ENCODE results near the gene SNU13. TPM values are rescaled to one million over a fixed set of nuclear protein-coding genes. Genes with fewer than 3 reads are reported as not detected.
"Not testable (repeated sequence)": the region's sequence is repeated elsewhere in the genome, so short reads cannot be mapped to it uniquely, and the experiment has no call there.

SNU13 gene
- total and polyA plus RNA-seq, 9 donors: 99.8 to 130 (median 116) TPM

- H3K4me3 ChIP-seq (ENCODE audit: low read length); H3K27me3 ChIP-seq (ENCODE audit: control insufficient read depth, insufficient read depth, low read length); H3K27ac ChIP-seq (ENCODE audit: low read length); DNase-seq; H3K9me3 ChIP-seq (replicated peaks; ENCODE audit: control insufficient read depth, low read depth, low read length); H3K4me1 ChIP-seq (ENCODE audit: control insufficient read depth, insufficient read depth, low read length): not testable (repeated sequence)
- WGBS (ENCODE audit: insufficient coverage): 83% methylated on average over 3 of the region's 8 CpGs
- peaks cover 69% of the 10 kb centered on the region for H3K36me3 ChIP-seq (ENCODE audit: control insufficient read depth, insufficient read depth, low read length)
These were observed 54.1 kb downstream of the SNU13 start for GRCh38 chr22:41634610-41635009.

- not testable (repeated sequence) for DNase-seq; H3K4me1 ChIP-seq (ENCODE audit: control insufficient read depth, insufficient read depth, low read length); H3K27ac ChIP-seq (ENCODE audit: low read length); H3K9me3 ChIP-seq (replicated peaks; ENCODE audit: control insufficient read depth, low read depth, low read length); H3K4me3 ChIP-seq (ENCODE audit: low read length); H3K27me3 ChIP-seq (ENCODE audit: control insufficient read depth, insufficient read depth, low read length)
- WGBS (ENCODE audit: insufficient coverage): 98% methylated on average over 5 of the region's 23 CpGs
- H3K36me3 ChIP-seq (ENCODE audit: control insufficient read depth, insufficient read depth, low read length): peaks cover 70% of the 10 kb centered on the region
These were observed 57.1 kb downstream of the SNU13 start for GRCh38 chr22:41631615-41632014.

- peaks cover 69% of the 10 kb centered on the region for H3K36me3 ChIP-seq (ENCODE audit: control insufficient read depth, insufficient read depth, low read length)
- DNase-seq; H3K27me3 ChIP-seq (ENCODE audit: control insufficient read depth, insufficient read depth, low read length); H3K4me1 ChIP-seq (ENCODE audit: control insufficient read depth, insufficient read depth, low read length); H3K4me3 ChIP-seq (ENCODE audit: low read length); H3K9me3 ChIP-seq (replicated peaks; ENCODE audit: control insufficient read depth, low read depth, low read length); H3K27ac ChIP-seq (ENCODE audit: low read length): not testable (repeated sequence)
- WGBS (ENCODE audit: insufficient coverage): 98% methylated on average over 8 of the region's 28 CpGs
These were observed 57.6 kb downstream of the SNU13 start for GRCh38 chr22:41631115-41631514.

GRCh38 chr22:41625577-41625976 is 63.1 kb downstream of the SNU13 start:
- no peak overlapping the region for H3K27ac ChIP-seq (ENCODE audit: low read length)
- H3K4me1 ChIP-seq (ENCODE audit: control insufficient read depth, insufficient read depth, low read length): peaks cover 6% of the 10 kb centered on the region
- 88% methylated on average over 1 of the region's 7 CpGs for WGBS (ENCODE audit: insufficient coverage)
- no peak for DNase-seq
- peaks cover 72% of the 10 kb centered on the region for H3K36me3 ChIP-seq (ENCODE audit: control insufficient read depth, insufficient read depth, low read length)
- no peaks in the 10 kb centered on the region for H3K27me3 ChIP-seq (ENCODE audit: control insufficient read depth, insufficient read depth, low read length)
- H3K9me3 ChIP-seq (replicated peaks; ENCODE audit: control insufficient read depth, low read depth, low read length): no peaks in the 10 kb centered on the region
- H3K4me3 ChIP-seq (ENCODE audit: low read length): no peak overlapping the region

Other genes with a start within 250 kb of the SNU13 start
- 23.1 TPM for gene TOB2, start 242.1 kb downstream of the SNU13 start, total RNA-seq
- 10 to 100 TPM; 33.8 to 45.5 (median 39.6) TPM for gene TOB2, start 242.1 kb downstream of the SNU13 start, polyA plus RNA-seq (ENCODE audit: insufficient read depth in 1 of 8, insufficient read length in 8 of 8, low replicate concordance in 1 of 8)
- 43.0 TPM for gene PHF5A, start 220.2 kb downstream of the SNU13 start, total RNA-seq
- gene PHF5A, start 220.2 kb downstream of the SNU13 start, polyA plus RNA-seq (ENCODE audit: insufficient read depth in 1 of 8, insufficient read length in 8 of 8, low replicate concordance in 1 of 8): 10 to 100 TPM; 38.6 to 56.2 (median 43.3) TPM
- 64.6 TPM for gene ACO2, start 219.8 kb downstream of the SNU13 start, total RNA-seq
- 100 to 1,000 TPM in 6 of 8 donors, 10 to 100 TPM in 2; 81.8 to 117 (median 105) TPM for gene ACO2, start 219.8 kb downstream of the SNU13 start, polyA plus RNA-seq (ENCODE audit: insufficient read depth in 1 of 8, insufficient read length in 8 of 8, low replicate concordance in 1 of 8)
- 13.2 TPM for gene POLR3H, start 144.4 kb downstream of the SNU13 start, total RNA-seq
- gene POLR3H, start 144.4 kb downstream of the SNU13 start, polyA plus RNA-seq (ENCODE audit: insufficient read depth in 1 of 8, insufficient read length in 8 of 8, low replicate concordance in 1 of 8): 10 to 100 TPM; 17.3 to 24.8 (median 23.0) TPM
- 1.6 TPM for gene CSDC2, start 127.9 kb downstream of the SNU13 start, total RNA-seq
- 1 to 10 TPM; 5.8 to 9.3 (median 7.3) TPM for gene CSDC2, start 127.9 kb downstream of the SNU13 start, polyA plus RNA-seq (ENCODE audit: insufficient read depth in 1 of 8, insufficient read length in 8 of 8, low replicate concordance in 1 of 8)
- gene PMM1, start 99.0 kb downstream of the SNU13 start, total RNA-seq: 9.7 TPM
- 10 to 100 TPM; 22.9 to 34.2 (median 27.7) TPM for gene PMM1, start 99.0 kb downstream of the SNU13 start, polyA plus RNA-seq (ENCODE audit: insufficient read depth in 1 of 8, insufficient read length in 8 of 8, low replicate concordance in 1 of 8)
- gene DESI1, start 67.8 kb downstream of the SNU13 start, total RNA-seq: 12.8 TPM
- 10 to 100 TPM; 18.1 to 22.1 (median 19.8) TPM for gene DESI1, start 67.8 kb downstream of the SNU13 start, polyA plus RNA-seq (ENCODE audit: insufficient read depth in 1 of 8, insufficient read length in 8 of 8, low replicate concordance in 1 of 8)
- 205 TPM for gene XRCC6, start 67.6 kb downstream of the SNU13 start, total RNA-seq
- 100 to 1,000 TPM; 212 to 289 (median 227) TPM for gene XRCC6, start 67.6 kb downstream of the SNU13 start, polyA plus RNA-seq (ENCODE audit: insufficient read depth in 1 of 8, insufficient read length in 8 of 8, low replicate concordance in 1 of 8)
- 0.62 TPM for gene MEI1, start 10.6 kb upstream of the SNU13 start, total RNA-seq
- gene MEI1, start 10.6 kb upstream of the SNU13 start, polyA plus RNA-seq (ENCODE audit: insufficient read depth in 1 of 8, insufficient read length in 8 of 8, low replicate concordance in 1 of 8): 1 to 10 TPM in 4 of 8 donors, under 1 TPM in 4; 0.49 to 1.6 (median 0.99) TPM
- 13.2 TPM for gene CCDC134, start 111.8 kb upstream of the SNU13 start, total RNA-seq
- gene CCDC134, start 111.8 kb upstream of the SNU13 start, polyA plus RNA-seq (ENCODE audit: insufficient read depth in 1 of 8, insufficient read length in 8 of 8, low replicate concordance in 1 of 8): 1 to 10 TPM; 6.5 to 9.3 (median 8.1) TPM
- gene SREBF2, start 144.2 kb upstream of the SNU13 start, total RNA-seq: 30.9 TPM
- gene SREBF2, start 144.2 kb upstream of the SNU13 start, polyA plus RNA-seq (ENCODE audit: insufficient read depth in 1 of 8, insufficient read length in 8 of 8, low replicate concordance in 1 of 8): 100 to 1,000 TPM in 1 of 8 donors, 10 to 100 TPM in 7; 61.7 to 106 (median 82.4) TPM
- 0.09 TPM for gene SHISA8, start 226.2 kb upstream of the SNU13 start, total RNA-seq
- gene SHISA8, start 226.2 kb upstream of the SNU13 start, polyA plus RNA-seq (ENCODE audit: insufficient read depth in 1 of 8, insufficient read length in 8 of 8, low replicate concordance in 1 of 8): under 1 TPM in 7 of 8 donors, not detected in 1; 0.11 to 0.39 (median 0.22) TPM
- gene TNFRSF13C, start 237.9 kb upstream of the SNU13 start, total RNA-seq: 0.75 TPM
- 1 to 10 TPM in 7 of 8 donors, under 1 TPM in 1; 0.91 to 2.3 (median 1.2) TPM for gene TNFRSF13C, start 237.9 kb upstream of the SNU13 start, polyA plus RNA-seq (ENCODE audit: insufficient read depth in 1 of 8, insufficient read length in 8 of 8, low replicate concordance in 1 of 8)